Middle frontal gyrus (tissue), 1 donor: ENCODE data around the gene NEUROD2.
A peak's percentile ranks its signal among the peaks of the same experiment; 100 is the strongest.

ENCODE experiments used
- DNase-seq: peaks from one replicate; pipeline ENCODE4 v3.0.0-alpha.2; 2015; ENCODE audit warnings: low spot score; ENCODE audit errors: extremely low spot score

NEUROD2 gene

GRCh38 chr17:39607851-39608130 is at the start of gene NEUROD2:
Gene NEUROD2, minus strand, starts transcription at chr17:39607920. Its CDS starts 1,321 bp downstream, at chr17:39606599.
- no peak for DNase-seq

GRCh38 chr17:39655105-39655504 is 47.4 kb upstream of the NEUROD2 start:
- no peak for DNase-seq

GRCh38 chr17:39653662-39654331 is 46.1 kb upstream of the NEUROD2 start:
- DNase-seq, result no peak

- DNase-seq, result no peak
Measured at GRCh38 chr17:39653316-39653661, 45.6 kb upstream of the NEUROD2 start.

- peak; percentile 40 for DNase-seq
Measured at GRCh38 chr17:39652587-39653315, 45.0 kb upstream of the NEUROD2 start.

GRCh38 chr17:39651923-39652586 is 44.3 kb upstream of the NEUROD2 start:
- DNase-seq, result no peak

- DNase-seq, result no peak
Measured at GRCh38 chr17:39650121-39650579, 42.4 kb upstream of the NEUROD2 start.

GRCh38 chr17:39648616-39649366 is 41.1 kb upstream of the NEUROD2 start:
- no peak for DNase-seq

GRCh38 chr17:39647256-39647655 is 39.5 kb upstream of the NEUROD2 start:
- no peak for DNase-seq

- DNase-seq, result no peak
Measured at GRCh38 chr17:39643271-39643670, 35.6 kb upstream of the NEUROD2 start.

GRCh38 chr17:39642291-39643074 is 34.8 kb upstream of the NEUROD2 start:
- DNase-seq, result no peak

- DNase-seq, result no peak
Measured at GRCh38 chr17:39641883-39642282, 34.2 kb upstream of the NEUROD2 start.

GRCh38 chr17:39641097-39641496 is 33.4 kb upstream of the NEUROD2 start:
- DNase-seq, result no peak

GRCh38 chr17:39640591-39641031 is 32.9 kb upstream of the NEUROD2 start:
- no peak for DNase-seq

GRCh38 chr17:39639566-39640458 is 32.1 kb upstream of the NEUROD2 start:
- DNase-seq, result no peak

- no peak for DNase-seq
Measured at GRCh38 chr17:39639043-39639442, 31.3 kb upstream of the NEUROD2 start.

- DNase-seq, result no peak
Measured at GRCh38 chr17:39638317-39638716, 30.6 kb upstream of the NEUROD2 start.

GRCh38 chr17:39636927-39637736 is 29.4 kb upstream of the NEUROD2 start, which contains the start of gene STARD3:
Gene STARD3, plus strand, starts transcription at chr17:39637144. Its CDS starts 16,388 bp downstream, at chr17:39653532.
- peak; percentile 78 for DNase-seq

- DNase-seq, result no peak
Measured at GRCh38 chr17:39636587-39636926, 28.8 kb upstream of the NEUROD2 start.
